Left colon (tissue), 2 donors: Measurements from ENCODE around the gene IGDCC3. TPM values are rescaled to one million over a fixed set of nuclear protein-coding genes. Genes with fewer than 3 reads are reported as not detected.

ENCODE experiments used
- ATAC-seq: fragments of 200-7000 bp; cut with Tn5 transposase; one replicate; pipeline ENCODE4 v1.9.1; 2020; ENCODE audit warnings: mild to moderate bottlenecking, moderate library complexity
- DNase-seq, 2 donors: peaks; one replicate each; pipeline ENCODE4 v3.0.0-alpha.2; 2020
- intact Hi-C, 2 donors: fragments of 100-400 bp; cut with DNase I in 1 of 2; cut with micrococcal nuclease in 1 of 2; formaldehyde crosslinking; loops; one replicate each; pipeline versions ENCODE4 v1.11.2 to v1.14.0; 2022; cut with DNase I, micrococcal nuclease
- total RNA-seq, 2 donors: library from RNA; stranded (reverse); fragmentation: NEBNext Ultra II Directional; extraction: Animal tissue kit (Norgen Biotek cat#: 25700); gene quantifications; one replicate each; pipeline ENCODE4 v1.2.1, GENCODE V29; 2021
- donor health status: DM: no; HTN: no; CAD: no.
- donor health status: DM: yes; HTN: yes; CAD: no.

Gene IGDCC3
- total RNA-seq, 2 donors from 2014 or later: 0.25 TPM; not detected in 1

- ATAC-seq (no peak), DNase-seq (no peak)
- intact Hi-C loops: no loop called here
Observed at GRCh38 chr15:65375871-65376607, 1.8 kb downstream of the IGDCC3 start.

- DNase-seq (no peak), ATAC-seq (no peak)
- intact Hi-C loops: no loop called here
Observed at GRCh38 chr15:65374821-65375401, 2.9 kb downstream of the IGDCC3 start.

GRCh38 chr15:65374334-65374733 is 3.5 kb downstream of the IGDCC3 start:
- intact Hi-C loops: no loop called here
- no peak for ATAC-seq
- no peak for DNase-seq

GRCh38 chr15:65373163-65373651 is 4.6 kb downstream of the IGDCC3 start:
- DNase-seq (no peak), ATAC-seq (no peak)
- intact Hi-C loops: no loop called here

GRCh38 chr15:65372787-65373067 is 5.1 kb downstream of the IGDCC3 start:
- DNase-seq (no peak), ATAC-seq (no peak)
- intact Hi-C loops: no loop called here

GRCh38 chr15:65371976-65372786 is 5.6 kb downstream of the IGDCC3 start:
- ATAC-seq (no peak), DNase-seq (no peak)
- intact Hi-C loops: no loop called here

GRCh38 chr15:65370885-65371284 is 6.9 kb downstream of the IGDCC3 start:
- intact Hi-C loops: no loop called here
- DNase-seq: no peak
- no peak for ATAC-seq

GRCh38 chr15:65369651-65370050 is 8.2 kb downstream of the IGDCC3 start:
- no peak for ATAC-seq
- intact Hi-C loops: no loop called here
- no peak for DNase-seq

GRCh38 chr15:65369212-65369547 is 8.6 kb downstream of the IGDCC3 start:
- intact Hi-C loops: no loop called here
- DNase-seq (no peak), ATAC-seq (no peak)

- intact Hi-C loops: no loop called here
- ATAC-seq (no peak), DNase-seq (no peak)
Observed at GRCh38 chr15:65368302-65369211, 9.2 kb downstream of the IGDCC3 start.

- ATAC-seq (no peak), DNase-seq (no peak)
- intact Hi-C loops: no loop called here
Observed at GRCh38 chr15:65366122-65366892, 11.5 kb downstream of the IGDCC3 start.

GRCh38 chr15:65365229-65365628 is 12.6 kb downstream of the IGDCC3 start:
- no peak for ATAC-seq
- intact Hi-C loops: no loop called here
- no peak for DNase-seq

- intact Hi-C loops: no loop called here
- no peak for DNase-seq
- ATAC-seq: no peak
Observed at GRCh38 chr15:65363766-65364165, 14.0 kb downstream of the IGDCC3 start.

GRCh38 chr15:65363306-65363705 is 14.5 kb downstream of the IGDCC3 start:
- intact Hi-C loops: no loop called here
- DNase-seq: no peak
- ATAC-seq: no peak

GRCh38 chr15:65362491-65362890 is 15.3 kb downstream of the IGDCC3 start:
- intact Hi-C loops: no loop called here
- ATAC-seq: no peak
- no peak for DNase-seq

GRCh38 chr15:65361708-65362459 is 15.9 kb downstream of the IGDCC3 start:
- intact Hi-C loops: no loop called here
- ATAC-seq (no peak), DNase-seq (no peak)

- ATAC-seq (no peak), DNase-seq (no peak)
- intact Hi-C loops: no loop called here
Observed at GRCh38 chr15:65360506-65360905, 17.3 kb downstream of the IGDCC3 start.

GRCh38 chr15:65355988-65356353 is 21.8 kb downstream of the IGDCC3 start:
- no peak for DNase-seq
- intact Hi-C loops: no loop called here
- ATAC-seq: no peak
